SK-N-DZ (cell line): ENCODE results near the gene KCTD3.
A peak's percentile ranks its signal among the peaks of the same experiment; 100 is the strongest.

Source experiments
- DNase-seq: peaks from one replicate; pipeline ENCODE4 v3.0.0-alpha.2; 2015; ENCODE audit warnings: low spot score

The KCTD3 gene

GRCh38 chr1:215556996-215557395 is 10.1 kb upstream of the KCTD3 start:
- DNase-seq = no peak

- no peak for DNase-seq
Observed at GRCh38 chr1:215557504-215557903, 9.6 kb upstream of the KCTD3 start.

DNA sequence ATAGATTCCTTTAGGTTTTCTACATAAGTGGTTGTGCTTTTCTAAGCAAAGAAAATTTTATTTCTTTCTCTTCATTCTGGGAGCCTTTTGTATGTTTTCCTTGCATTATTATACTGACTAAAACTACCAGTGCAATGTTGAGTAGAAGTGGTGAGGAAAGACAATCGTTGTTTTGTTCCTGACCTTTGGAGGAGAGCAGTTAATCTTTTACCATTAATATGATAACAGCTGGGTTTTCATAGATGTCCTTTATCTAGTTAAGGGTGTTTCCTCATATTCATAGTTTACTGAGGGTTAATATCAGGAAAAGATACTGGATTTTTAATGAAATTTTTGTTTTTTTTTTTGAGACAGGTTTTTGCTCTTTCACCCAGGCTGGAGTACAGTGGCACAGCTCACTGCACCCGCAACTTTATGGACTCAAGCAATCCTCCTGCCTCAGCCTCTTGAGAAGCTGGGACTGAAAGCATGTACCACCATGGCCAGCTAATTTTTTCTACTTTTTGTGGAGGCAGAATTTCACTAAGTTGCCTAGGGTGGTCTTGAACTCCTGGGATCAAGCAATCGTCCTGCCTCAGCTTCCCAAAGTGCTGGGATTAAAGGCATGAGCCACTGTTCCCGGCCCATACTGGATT is 9.0 kb upstream of the KCTD3 start:
- DNase-seq = no peak

- DNase-seq = peak; percentile 73
Observed at GRCh38 chr1:215567491-215568298, 591 bp downstream of the KCTD3 start.

GRCh38 chr1:215568299-215568692 is 1.2 kb downstream of the KCTD3 start:
- DNase-seq = no peak

GRCh38 chr1:215569986-215570824 is 3.1 kb downstream of the KCTD3 start:
- no peak for DNase-seq

DNA sequence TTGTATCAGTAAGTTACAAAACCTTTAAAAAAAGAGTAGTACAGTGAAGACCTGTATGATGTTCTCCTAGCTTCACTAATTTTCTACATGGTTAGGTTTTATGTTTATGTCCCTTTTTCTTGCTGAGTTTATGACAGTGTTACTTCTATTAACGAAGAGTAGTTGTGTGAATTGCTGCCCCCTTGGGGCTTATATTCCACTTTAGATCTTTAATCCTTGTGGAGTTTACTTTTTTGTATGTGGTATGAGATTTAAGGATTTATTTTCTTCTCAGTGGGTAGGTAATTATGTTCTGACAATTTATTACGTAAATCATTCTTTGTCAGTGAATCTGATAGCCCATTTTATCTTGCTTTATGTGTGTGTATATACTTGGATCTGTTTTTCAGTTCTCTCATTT is 14.8 kb downstream of the KCTD3 start:
- no peak for DNase-seq

DNA sequence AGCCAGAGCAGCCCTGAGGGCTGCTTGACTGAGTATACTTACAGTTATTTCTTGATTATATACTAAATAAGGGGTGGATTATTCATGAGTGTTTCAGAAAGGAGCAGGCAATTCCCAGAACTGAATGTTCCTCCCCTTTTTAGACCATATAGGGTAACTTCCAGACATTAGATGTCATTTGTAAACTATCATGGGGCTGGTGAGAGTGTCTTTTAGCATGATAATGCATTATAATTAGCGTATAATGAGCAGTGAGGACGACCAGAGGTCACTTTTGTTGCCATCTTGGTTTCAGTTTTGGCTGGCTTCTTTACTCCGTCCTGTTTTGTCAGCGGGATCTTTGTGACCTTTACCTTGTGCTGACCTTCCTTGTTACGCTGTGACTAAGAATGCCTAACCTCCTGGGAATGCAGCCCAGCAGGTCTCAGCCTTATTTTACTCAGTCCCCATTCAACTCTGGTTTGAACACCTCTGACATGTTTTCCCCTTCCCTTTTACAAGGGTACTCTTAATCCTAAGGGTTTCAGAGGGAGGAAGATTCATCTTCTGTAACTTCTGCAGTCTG is 16.2 kb downstream of the KCTD3 start:
- no peak for DNase-seq

GRCh38 chr1:215584389-215584788 is 17.3 kb downstream of the KCTD3 start:
- no peak for DNase-seq

DNA sequence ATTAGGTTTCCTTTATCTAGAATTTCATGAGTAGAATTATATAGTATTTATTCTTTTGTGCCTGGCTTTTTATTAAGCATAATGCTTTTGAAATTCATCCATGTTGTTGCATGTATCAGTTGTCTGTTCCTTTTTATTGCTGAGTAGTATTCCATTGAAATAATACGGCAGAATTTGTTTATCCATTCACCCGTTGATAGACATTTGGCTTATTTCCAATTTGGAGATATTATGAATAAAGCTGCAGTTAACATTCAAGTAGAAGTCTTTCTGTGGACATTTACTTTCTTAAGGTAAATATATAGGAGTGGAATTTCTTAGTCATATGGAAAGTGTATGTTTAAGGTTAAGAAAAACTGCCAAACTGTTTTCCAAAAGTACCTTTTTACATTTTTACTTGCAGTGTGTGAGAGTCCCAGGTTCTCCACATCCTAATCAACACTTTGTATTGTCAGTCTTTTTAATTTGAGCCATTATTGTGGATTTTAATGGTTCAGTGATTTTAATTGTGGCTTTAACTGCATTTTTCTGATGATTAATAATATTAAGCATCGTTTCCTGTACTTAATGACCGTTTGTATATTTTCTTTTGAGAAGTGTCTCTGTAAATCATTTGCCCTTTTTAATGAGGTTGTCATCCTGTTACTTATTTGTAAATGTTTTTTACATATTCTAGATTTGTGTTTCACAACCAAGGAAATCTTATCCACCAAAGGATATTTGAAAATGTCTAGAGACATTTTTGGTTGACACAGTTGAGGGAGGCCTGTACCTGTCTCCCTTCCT is 22.7 kb downstream of the KCTD3 start:
- no peak for DNase-seq

- no peak for DNase-seq
Observed at GRCh38 chr1:215590779-215591491, 23.8 kb downstream of the KCTD3 start.

GRCh38 chr1:215594640-215595039 is 27.5 kb downstream of the KCTD3 start:
- DNase-seq = no peak

- DNase-seq = no peak
Observed at GRCh38 chr1:215595231-215595630, 28.1 kb downstream of the KCTD3 start.

GRCh38 chr1:215597961-215598360 is 30.9 kb downstream of the KCTD3 start:
- DNase-seq = no peak

GRCh38 chr1:215599418-215600074 is 32.4 kb downstream of the KCTD3 start:
- no peak for DNase-seq

GRCh38 chr1:215600258-215600792 is 33.2 kb downstream of the KCTD3 start:
- no peak for DNase-seq

DNA sequence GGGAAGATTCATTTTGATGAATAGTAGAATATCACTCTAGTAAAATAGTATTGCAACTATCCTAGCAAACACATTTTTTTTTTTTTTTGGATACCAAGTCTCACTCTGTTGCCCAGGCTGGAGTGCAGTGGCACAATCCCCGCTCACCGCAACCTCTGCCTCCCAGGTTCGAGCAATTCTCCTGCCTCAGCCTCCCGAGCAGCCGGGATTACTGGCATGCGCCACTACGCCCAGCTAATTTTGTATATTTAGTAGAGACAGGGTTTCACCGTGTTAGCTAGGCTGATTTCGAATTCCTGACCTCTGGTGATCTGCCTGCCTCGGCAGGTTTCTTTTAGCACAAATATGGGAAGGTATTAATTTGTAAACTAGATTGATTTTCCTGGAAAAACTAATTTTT is 33.8 kb downstream of the KCTD3 start:
- no peak for DNase-seq

- no peak for DNase-seq
Observed at GRCh38 chr1:215601276-215601675, 34.2 kb downstream of the KCTD3 start.

- DNase-seq = no peak
Observed at GRCh38 chr1:215603319-215603718, 36.2 kb downstream of the KCTD3 start.
